SK-N-SH treated with all-trans-retinoic acid at 6 μM for 48 hours (cell line): ENCODE measurements around the gene ZFP36.
A peak's percentile ranks its signal among the peaks of the same experiment; 100 is the strongest.

Source experiments
- ATAC-seq: fragments of 200-7000 bp; cut with Tn5 transposase; 3 replicates; pipeline ENCODE4 v1.9.1; 2020; ENCODE audit warnings: mild to moderate bottlenecking, moderate library complexity
- ARNTL ChIP-seq: fragments of 450-650 bp; formaldehyde crosslinking; IDR thresholded peaks from 2 replicates; pipeline ENCODE4 v1.5.0; 2020; ENCODE audit warnings: low read depth, mild to moderate bottlenecking, moderate library complexity, borderline replicate concordance
- CSDC2 ChIP-seq: fragments of 250-450 bp; sonication (Bioruptor Pico); IDR thresholded peaks from 2 replicates; pipeline ENCODE4 v1.5.0; 2020; ENCODE audit warnings: mild to moderate bottlenecking, moderate library complexity
- ESRRG ChIP-seq: fragments of 250-450 bp; sonication (Bioruptor Pico); IDR thresholded peaks from 2 replicates; pipeline ENCODE4 v1.6.1; 2021; ENCODE audit warnings: mild to moderate bottlenecking
- ISL1 ChIP-seq: fragments of 250-450 bp; sonication (Bioruptor Pico); IDR thresholded peaks from 2 replicates; pipeline ENCODE4 v2.1.2; 2022; ENCODE audit warnings: mild to moderate bottlenecking, moderate library complexity
- OSR1 ChIP-seq: fragments of 250-450 bp; sonication (Bioruptor Pico); IDR thresholded peaks from 2 replicates; pipeline ENCODE4 v1.8.0; 2022; ENCODE audit warnings: moderate library complexity, mild to moderate bottlenecking, inconsistent platforms
- PPARA ChIP-seq: fragments of 250-450 bp; sonication (Bioruptor Pico); IDR thresholded peaks from 2 replicates; pipeline ENCODE4 v1.5.0; 2020; ENCODE audit warnings: mild to moderate bottlenecking, borderline replicate concordance
- RARB ChIP-seq: fragments of 250-450 bp; sonication (Bioruptor Pico); IDR thresholded peaks from 2 replicates; pipeline ENCODE4 v1.8.0; 2021; ENCODE audit warnings: mild to moderate bottlenecking, moderate library complexity
- SNAI2 ChIP-seq: fragments of 250-450 bp; sonication (Bioruptor Pico); IDR thresholded peaks from 2 replicates; pipeline ENCODE4 v1.5.0; 2020; ENCODE audit warnings: mild to moderate bottlenecking, moderate library complexity
- TCF4 ChIP-seq: fragments of 250-450 bp; sonication (Bioruptor Pico); IDR thresholded peaks from 2 replicates; pipeline ENCODE4 v1.8.0; 2021; ENCODE audit warnings: mild to moderate bottlenecking, moderate library complexity, borderline replicate concordance
- TOX ChIP-seq: fragments of 250-450 bp; sonication (Bioruptor Pico); IDR thresholded peaks from 2 replicates; pipeline ENCODE4 v1.8.0; 2021; ENCODE audit warnings: mild to moderate bottlenecking, moderate library complexity, borderline replicate concordance
- ZC3H10 ChIP-seq: fragments of 250-450 bp; sonication (Bioruptor Pico); IDR thresholded peaks from 2 replicates; pipeline ENCODE4 v1.5.1; 2021; ENCODE audit warnings: mild to moderate bottlenecking, moderate library complexity
- ZFP3 ChIP-seq: fragments of 250-450 bp; sonication (Bioruptor Pico); IDR thresholded peaks from 2 replicates; pipeline ENCODE4 v1.5.0; 2020; ENCODE audit warnings: mild to moderate bottlenecking, moderate library complexity
- ZFP30 ChIP-seq: fragments of 450-650 bp; formaldehyde crosslinking; IDR thresholded peaks from 2 replicates; pipeline ENCODE4 v1.5.0; 2022; ENCODE audit warnings: mild to moderate bottlenecking, moderate library complexity
- ZNF565 ChIP-seq: fragments of 450-650 bp; formaldehyde crosslinking; conservative IDR thresholded peaks from 2 replicates; pipeline ENCODE4 v1.5.0; 2020; ENCODE audit warnings: low read depth, mild to moderate bottlenecking, moderate library complexity
- ZNF70 ChIP-seq: fragments of 450-650 bp; formaldehyde crosslinking; IDR thresholded peaks from 2 replicates; pipeline ENCODE4 v1.5.0; 2020; ENCODE audit warnings: mild to moderate bottlenecking, moderate library complexity
- ZNF8 ChIP-seq: fragments of 450-650 bp; formaldehyde crosslinking; IDR thresholded peaks from 2 replicates; pipeline ENCODE4 v1.5.0; 2020; ENCODE audit warnings: mild to moderate bottlenecking, moderate library complexity
- TF ChIP-seq, protein P1 (sequence below): fragments of 250-450 bp; sonication (Bioruptor Pico); IDR thresholded peaks from 2 replicates; pipeline ENCODE4 v1.5.1; 2020; ENCODE audit warnings: low read depth, mild to moderate bottlenecking, moderate library complexity
- TF ChIP-seq, protein P2 (sequence below): fragments of 250-450 bp; sonication (Bioruptor Pico); IDR thresholded peaks from 2 replicates; pipeline ENCODE4 v1.8.0; 2021; ENCODE audit warnings: low read depth, mild to moderate bottlenecking, moderate library complexity, borderline replicate concordance
- TF ChIP-seq, protein P3 (sequence below): fragments of 250-450 bp; sonication (Bioruptor Pico); IDR thresholded peaks from 2 replicates; pipeline ENCODE4 v1.8.0; 2020; ENCODE audit warnings: mild to moderate bottlenecking, moderate library complexity, borderline replicate concordance
- TF ChIP-seq, protein P4 (sequence below): fragments of 250-450 bp; sonication (Bioruptor Pico); IDR thresholded peaks from 2 replicates; pipeline ENCODE4 v1.5.1; 2021; ENCODE audit warnings: mild to moderate bottlenecking, moderate library complexity

ZFP36 gene

DNA sequence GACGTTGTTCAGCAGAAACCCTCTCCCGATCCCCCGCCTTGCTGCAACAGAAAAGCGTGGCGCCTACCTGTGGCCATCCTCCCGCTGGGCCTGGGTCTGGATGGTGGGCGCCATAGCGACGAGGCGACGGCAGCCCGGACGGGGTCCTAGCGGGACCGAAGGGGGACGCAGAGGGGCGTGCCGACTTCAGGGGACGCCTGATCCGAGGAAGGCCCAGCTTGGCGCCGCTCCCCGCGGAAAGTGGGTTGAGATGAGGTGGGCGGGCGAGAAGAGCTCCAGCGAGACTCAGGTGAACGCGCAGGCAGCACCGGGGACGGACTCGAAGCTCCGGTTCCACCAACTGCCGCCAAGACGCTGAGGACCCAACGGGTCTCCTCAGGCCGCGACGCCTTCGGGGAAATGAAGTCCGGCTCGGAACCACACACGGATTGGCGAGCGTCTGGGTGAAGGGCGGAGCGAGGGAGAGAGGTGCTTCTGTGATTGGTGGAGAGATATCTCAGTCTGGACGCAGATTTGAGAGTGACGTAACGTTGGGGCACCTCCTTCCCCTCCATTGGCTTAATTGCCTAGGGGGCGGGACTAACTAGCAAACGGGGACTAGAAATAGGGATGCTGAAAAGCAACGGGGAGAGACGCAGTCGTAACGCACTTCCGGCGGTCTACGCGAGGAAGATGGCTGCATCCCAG lies 15.8 kb upstream of the ZFP36 start, which contains the start of the genes MED29 and PAF1:
Gene MED29, plus strand, starts transcription at position 628 of the 687 bp plus-strand sequence. Its CDS starts 45 bp downstream, at position 673.
Gene PAF1, minus strand, starts transcription at position 356 of the 687 bp plus-strand sequence. Its CDS starts 242 bp downstream, at position 114.
- TF ChIP-seq TCF4 (CRISPR knock-in tag) (no peak), ZNF8 (CRISPR knock-in tag) (0 out of 2 replicates have a peak, but pooled peaks have one; percentile 18), CSDC2 (CRISPR knock-in tag) (peak; percentile 34; the same call in 1 of the 2 replicates)

DNA sequence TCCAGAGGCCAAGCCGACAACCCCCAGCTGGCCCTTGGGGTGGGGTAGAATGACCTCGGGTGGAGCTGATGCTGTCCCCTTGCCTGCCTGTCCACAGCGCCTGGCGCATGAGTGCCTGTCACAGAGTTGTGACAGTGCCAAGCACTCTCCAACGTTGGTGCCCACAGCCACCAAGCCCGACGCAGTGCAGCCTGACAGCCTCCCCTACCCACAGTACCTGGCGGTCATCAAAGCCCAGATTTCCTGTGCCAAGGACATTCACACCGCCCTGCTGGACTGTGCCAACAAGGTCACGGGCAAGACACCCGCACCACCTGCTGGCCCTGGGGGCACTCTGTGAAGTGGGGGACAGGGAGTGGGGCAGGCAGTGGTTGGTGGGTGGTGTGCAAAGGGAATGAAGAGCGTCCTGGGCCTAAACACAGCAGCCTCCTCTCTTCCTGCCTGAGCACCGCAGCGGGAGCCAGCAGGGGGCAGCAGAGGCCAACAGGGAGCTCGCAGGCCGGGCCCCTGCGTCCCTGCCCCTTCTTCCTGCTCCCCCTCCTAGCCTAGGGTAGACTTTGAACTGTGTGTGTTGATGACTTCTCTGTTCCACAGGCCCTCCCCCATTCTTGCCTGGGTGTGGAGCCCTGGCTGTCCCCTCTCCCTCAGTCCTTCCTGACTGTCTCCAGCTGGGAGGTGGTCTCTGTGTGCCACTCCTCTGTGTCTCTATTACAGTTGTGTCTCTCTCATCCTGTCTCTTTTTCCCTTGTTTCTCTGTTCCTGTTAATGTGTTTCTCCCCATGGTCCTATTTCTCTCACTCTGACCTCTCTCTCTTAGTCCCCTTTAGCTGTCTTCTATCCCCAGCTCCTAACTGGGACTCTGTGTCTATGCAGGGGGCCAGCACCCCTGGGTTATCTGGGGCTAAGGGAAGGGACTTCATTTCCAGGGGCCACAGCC lies 9.0 kb upstream of the ZFP36 start:
- TF ChIP-seq ZFP3 (CRISPR knock-in tag) (no peak), ISL1 (CRISPR knock-in tag) (no peak), ZFP30 (CRISPR knock-in tag) (no peak), ZNF70 (CRISPR knock-in tag) (no peak), ESRRG (CRISPR knock-in tag) (no peak), TCF4 (CRISPR knock-in tag) (no peak), PPARA (CRISPR knock-in tag) (no peak), ZNF8 (CRISPR knock-in tag) (no peak)
- TF ChIP-seq, protein P1, sequence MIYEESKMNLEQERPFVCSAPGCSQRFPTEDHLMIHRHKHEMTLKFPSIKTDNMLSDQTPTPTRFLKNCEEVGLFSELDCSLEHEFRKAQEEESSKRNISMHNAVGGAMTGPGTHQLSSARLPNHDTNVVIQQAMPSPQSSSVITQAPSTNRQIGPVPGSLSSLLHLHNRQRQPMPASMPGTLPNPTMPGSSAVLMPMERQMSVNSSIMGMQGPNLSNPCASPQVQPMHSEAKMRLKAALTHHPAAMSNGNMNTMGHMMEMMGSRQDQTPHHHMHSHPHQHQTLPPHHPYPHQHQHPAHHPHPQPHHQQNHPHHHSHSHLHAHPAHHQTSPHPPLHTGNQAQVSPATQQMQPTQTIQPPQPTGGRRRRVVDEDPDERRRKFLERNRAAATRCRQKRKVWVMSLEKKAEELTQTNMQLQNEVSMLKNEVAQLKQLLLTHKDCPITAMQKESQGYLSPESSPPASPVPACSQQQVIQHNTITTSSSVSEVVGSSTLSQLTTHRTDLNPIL (CRISPR knock-in tag), result no peak
- TF ChIP-seq, protein P2, sequence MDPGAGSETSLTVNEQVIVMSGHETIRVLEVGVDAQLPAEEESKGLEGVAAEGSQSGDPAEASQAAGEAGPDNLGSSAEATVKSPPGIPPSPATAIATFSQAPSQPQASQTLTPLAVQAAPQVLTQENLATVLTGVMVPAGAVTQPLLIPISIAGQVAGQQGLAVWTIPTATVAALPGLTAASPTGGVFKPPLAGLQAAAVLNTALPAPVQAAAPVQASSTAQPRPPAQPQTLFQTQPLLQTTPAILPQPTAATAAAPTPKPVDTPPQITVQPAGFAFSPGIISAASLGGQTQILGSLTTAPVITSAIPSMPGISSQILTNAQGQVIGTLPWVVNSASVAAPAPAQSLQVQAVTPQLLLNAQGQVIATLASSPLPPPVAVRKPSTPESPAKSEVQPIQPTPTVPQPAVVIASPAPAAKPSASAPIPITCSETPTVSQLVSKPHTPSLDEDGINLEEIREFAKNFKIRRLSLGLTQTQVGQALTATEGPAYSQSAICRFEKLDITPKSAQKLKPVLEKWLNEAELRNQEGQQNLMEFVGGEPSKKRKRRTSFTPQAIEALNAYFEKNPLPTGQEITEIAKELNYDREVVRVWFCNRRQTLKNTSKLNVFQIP, result no peak
- peak; percentile 85 for ATAC-seq

More for the DNA sequence above, 15.8 kb upstream of the ZFP36 start, which contains the start of the genes MED29 and PAF1:
- ATAC-seq, result peak; percentile 97

DNA sequence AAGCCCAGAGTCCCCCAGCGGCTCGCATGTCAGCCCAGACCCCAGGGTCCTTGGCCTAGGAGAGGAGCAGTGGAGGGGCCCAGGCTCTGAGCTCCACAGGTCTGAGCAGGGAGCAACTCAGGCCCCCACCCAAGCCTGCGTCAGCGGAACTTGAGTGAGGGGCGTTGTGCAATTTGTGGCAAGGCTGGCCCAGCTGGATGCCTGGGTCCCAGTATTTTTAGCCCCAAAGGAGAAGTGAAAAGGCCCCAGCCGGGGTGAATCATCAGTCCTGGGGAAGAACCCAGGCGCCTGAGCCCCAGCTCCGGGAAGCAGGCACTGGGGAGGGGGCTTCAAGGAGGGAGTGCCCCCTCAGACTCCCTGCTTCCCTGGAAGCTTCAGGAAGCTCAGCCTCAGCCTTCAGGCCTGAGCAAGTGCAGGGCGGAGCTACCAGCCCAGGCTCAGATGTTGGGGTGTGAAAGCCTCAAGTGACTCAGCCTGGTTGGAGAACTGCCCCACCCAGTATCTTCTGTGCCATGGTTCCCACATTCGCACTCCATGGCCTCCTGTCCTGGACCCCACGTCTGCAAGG lies 8.3 kb upstream of the ZFP36 start:
- no peak for TF ChIP-seq RARB
- TF ChIP-seq TOX (CRISPR knock-in tag), result no peak
- TF ChIP-seq, protein P1 (CRISPR knock-in tag), result no peak
- no peak for TF ChIP-seq TCF4 (CRISPR knock-in tag)
- TF ChIP-seq CSDC2 (CRISPR knock-in tag), result no peak
- TF ChIP-seq, protein P3, sequence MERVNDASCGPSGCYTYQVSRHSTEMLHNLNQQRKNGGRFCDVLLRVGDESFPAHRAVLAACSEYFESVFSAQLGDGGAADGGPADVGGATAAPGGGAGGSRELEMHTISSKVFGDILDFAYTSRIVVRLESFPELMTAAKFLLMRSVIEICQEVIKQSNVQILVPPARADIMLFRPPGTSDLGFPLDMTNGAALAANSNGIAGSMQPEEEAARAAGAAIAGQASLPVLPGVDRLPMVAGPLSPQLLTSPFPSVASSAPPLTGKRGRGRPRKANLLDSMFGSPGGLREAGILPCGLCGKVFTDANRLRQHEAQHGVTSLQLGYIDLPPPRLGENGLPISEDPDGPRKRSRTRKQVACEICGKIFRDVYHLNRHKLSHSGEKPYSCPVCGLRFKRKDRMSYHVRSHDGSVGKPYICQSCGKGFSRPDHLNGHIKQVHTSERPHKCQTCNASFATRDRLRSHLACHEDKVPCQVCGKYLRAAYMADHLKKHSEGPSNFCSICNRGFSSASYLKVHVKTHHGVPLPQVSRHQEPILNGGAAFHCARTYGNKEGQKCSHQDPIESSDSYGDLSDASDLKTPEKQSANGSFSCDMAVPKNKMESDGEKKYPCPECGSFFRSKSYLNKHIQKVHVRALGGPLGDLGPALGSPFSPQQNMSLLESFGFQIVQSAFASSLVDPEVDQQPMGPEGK, result no peak
- TF ChIP-seq ESRRG (CRISPR knock-in tag), result no peak
- TF ChIP-seq, protein P2, result no peak
- no peak for TF ChIP-seq ZC3H10 (CRISPR knock-in tag)
- TF ChIP-seq ZNF8 (CRISPR knock-in tag), result no peak
- no peak for TF ChIP-seq ZNF565 (CRISPR knock-in tag)
- no peak for TF ChIP-seq OSR1 (CRISPR knock-in tag)
- TF ChIP-seq ZNF70 (CRISPR knock-in tag), result no peak
- TF ChIP-seq ZFP30 (CRISPR knock-in tag), result no peak
- TF ChIP-seq ARNTL (CRISPR knock-in tag), result no peak
- TF ChIP-seq, protein P4, sequence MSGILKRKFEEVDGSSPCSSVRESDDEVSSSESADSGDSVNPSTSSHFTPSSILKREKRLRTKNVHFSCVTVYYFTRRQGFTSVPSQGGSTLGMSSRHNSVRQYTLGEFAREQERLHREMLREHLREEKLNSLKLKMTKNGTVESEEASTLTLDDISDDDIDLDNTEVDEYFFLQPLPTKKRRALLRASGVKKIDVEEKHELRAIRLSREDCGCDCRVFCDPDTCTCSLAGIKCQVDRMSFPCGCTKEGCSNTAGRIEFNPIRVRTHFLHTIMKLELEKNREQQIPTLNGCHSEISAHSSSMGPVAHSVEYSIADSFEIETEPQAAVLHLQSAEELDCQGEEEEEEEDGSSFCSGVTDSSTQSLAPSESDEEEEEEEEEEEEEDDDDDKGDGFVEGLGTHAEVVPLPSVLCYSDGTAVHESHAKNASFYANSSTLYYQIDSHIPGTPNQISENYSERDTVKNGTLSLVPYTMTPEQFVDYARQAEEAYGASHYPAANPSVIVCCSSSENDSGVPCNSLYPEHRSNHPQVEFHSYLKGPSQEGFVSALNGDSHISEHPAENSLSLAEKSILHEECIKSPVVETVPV (CRISPR knock-in tag), result no peak
- no peak for TF ChIP-seq SNAI2 (CRISPR knock-in tag)
- ATAC-seq, result no peak
